Measurements from ENCODE around the gene EIPR1. TPM values are rescaled to one million over a fixed set of nuclear protein-coding genes. Genes with fewer than 3 reads are reported as not detected.
A peak's percentile ranks its signal among the peaks of the same experiment; 100 is the strongest.

Gene EIPR1
- total and polyA plus RNA-seq, 10 of the 15 experiments (the other 5 are each of a cell fraction or from before 2014, with no cell fraction given), result 23.6 to 61.2 (median 42.2) TPM

GRCh38 chr2:3277050-3277747, 100.4 kb downstream of the EIPR1 start (continued):
- TF ChIP-seq TCF12 (IDR thresholded peaks at IDR 0.05; ENCODE audit: low read depth, low read length) (0 out of 2 replicates have a peak, but pooled peaks have one; percentile 46), CEBPB (IDR thresholded peaks at IDR 0.05; ENCODE audit: borderline replicate concordance in 1 of 2, low read depth in 2 of 2, low read length in 2 of 2) (no peak), EGR1 (IDR thresholded peaks at IDR 0.05; ENCODE audit: borderline replicate concordance in 1 of 2, low read depth in 2 of 2, low read length in 2 of 2) (peak in 1 of 2 experiments; percentile 16; a peak in 1 of 3 replicates), MYC (IDR thresholded peaks at IDR 0.05; ENCODE audit: insufficient read depth, insufficient read length, insufficient replicate concordance, low read length, severe bottlenecking) (no peak), MEF2A (IDR thresholded peaks at IDR 0.05; ENCODE audit: insufficient read depth, low read depth, low read length) (no peak), GABPA (IDR thresholded peaks at IDR 0.05; ENCODE audit: low read depth) (no peak), CHD2 (IDR thresholded peaks at IDR 0.05; ENCODE audit: borderline replicate concordance, low read depth, low read length) (no peak), ETV6 (conservative IDR thresholded peaks at IDR 0.05 in 1 of 2, IDR thresholded peaks at IDR 0.05 in 1 of 2; ENCODE audit: borderline replicate concordance in 1 of 2, low read depth in 1 of 2) (no peak), POU2F2 (IDR thresholded peaks at IDR 0.05; ENCODE audit: borderline replicate concordance, low read depth, low read length) (no peak), SREBF1 (IDR thresholded peaks at IDR 0.05; ENCODE audit: low read length) (no peak)

- no peaks in the 10 kb centered on the region for H4K20me1 ChIP-seq (ENCODE audit: control insufficient read depth, insufficient read depth)
- in situ Hi-C loops (cut with MboI), result no loop called here
- H3K27ac ChIP-seq (ENCODE audit: control insufficient read depth, insufficient read depth), result no peak overlapping the region
- ChIA-PET RAD21 (ENCODE audit: unreplicated experiment) (no interaction called here), SMC1A (ENCODE audit: uncharacterized antibody, unreplicated experiment) (interaction anchor here (1.2 kb wide), 1 partner anchor 13 kb away, joined by 3 read pairs; no protein-coding TSS in a partner anchor), POLR2A (no interaction called here), CTCF (no interaction called here)
- DNase-seq (ENCODE audit: low read depth, low spot score), result no peak
- H3K9me3 ChIP-seq (replicated peaks; ENCODE audit: control insufficient read depth, insufficient read depth, low read length), result peaks cover 5% of the 10 kb centered on the region
- no TSS peak for BruUV-seq (replicated peaks)
- no peak for FAIRE-seq
- 97% methylated on average over 7 of the region's 7 CpGs for WGBS (ENCODE audit: insufficient coverage, insufficient replicate concordance, low lambda C conversion rate, missing lambda C conversion rate)
- H3K4me3 ChIP-seq, result no peak overlapping the region
- no peak for ATAC-seq
- intact Hi-C loops (cut with micrococcal nuclease; ENCODE audit: unreplicated experiment), result no loop called here
- H2AFZ ChIP-seq (ENCODE audit: control insufficient read depth, low read depth, low read length), result no peak overlapping the region
- no peaks in the 10 kb centered on the region for H3K79me2 ChIP-seq (ENCODE audit: control insufficient read depth, insufficient read depth, low read length)
- no peaks in the 10 kb centered on the region for H3K27me3 ChIP-seq (replicated peaks in 1 of 2; ENCODE audit: control insufficient read depth in 2 of 2, insufficient read depth in 2 of 2, low read length in 1 of 2)
- H3K36me3 ChIP-seq (ENCODE audit: control insufficient read depth in 2 of 2, insufficient read depth in 2 of 2, low read length in 1 of 2), result peaks cover 0 to 3% of the 10 kb centered on the region in 2 experiments; a peak in 2 of 4 replicates
- H3K4me1 ChIP-seq (ENCODE audit: control insufficient read depth, insufficient read depth, low read length), result no peaks in the 10 kb centered on the region
- H3K4me2 ChIP-seq (ENCODE audit: control insufficient read depth, insufficient read depth), result no peak overlapping the region
- no peak overlapping the region for H3K9ac ChIP-seq (ENCODE audit: control insufficient read depth, insufficient read depth, low read length)
- TF ChIP-seq MLLT1 (IDR thresholded peaks at IDR 0.05) (no peak), NKRF (conservative IDR thresholded peaks at IDR 0.05) (no peak), STAT1 (conservative IDR thresholded peaks at IDR 0.05) (no peak), YY1 (IDR thresholded peaks at IDR 0.05; ENCODE audit: low read depth, low read length) (no peak), HCFC1 (IDR thresholded peaks at IDR 0.05; ENCODE audit: low read length) (no peak), PBX3 (IDR thresholded peaks at IDR 0.05; ENCODE audit: insufficient replicate concordance, low read depth, low read length) (no peak)
Measured at GRCh38 chr2:3272761-3273160, 104.9 kb downstream of the EIPR1 start.
